IMR-90 (cell line): ENCODE results near the gene PPP1R15A. TPM values are rescaled to one million over a fixed set of nuclear protein-coding genes. Genes with fewer than 3 reads are reported as not detected.

ENCODE experiments used
- ATAC-seq: fragments of 200-7000 bp; cut with Tn5 transposase; 2 replicates; pipeline ENCODE4 v1.9.1; 2020; ENCODE audit warnings: low read depth, mild to moderate bottlenecking, moderate library complexity
- BruUV-seq: library from RNA; stranded (reverse); fragments of 400-500 nt; replicated peaks from 2 replicates; lab custom pipeline; 2021; lab: Mats Ljungman, UMichigan
- CTCF ChIA-PET: fragments of 300-600 bp; formaldehyde crosslinking; extraction: SDS; loops from one replicate; lab custom pipeline; 2021; ENCODE audit warnings: antibody characterized with exemption; lab: Yijun Ruan, JAX
- POLR2A ChIA-PET: fragments of 300-600 bp; sonication (Branson Sonifier 250); formaldehyde crosslinking; loops from one replicate; lab custom pipeline; 2022; ENCODE audit warnings: antibody characterized with exemption; ENCODE audit not compliant: unreplicated experiment; lab: Charles Lee
- DNase-seq: peaks from one replicate; pipeline ENCODE4 v3.0.0; 2013
- H2AFZ ChIP-seq: replicated peaks from 2 replicates; pipeline ENCODE3; 2013; ENCODE audit warnings: low read length, mild to moderate bottlenecking; ENCODE audit not compliant: poor library complexity
- H2AK5ac ChIP-seq: 2 replicates; pipeline ENCODE4 v1.6.1; 2013; ENCODE audit warnings: low read depth, low read length, inconsistent platforms
- H2AK9ac ChIP-seq: replicated peaks from 2 replicates; pipeline ENCODE3; 2013; ENCODE audit warnings: mild to moderate bottlenecking, low read depth, low read length, moderate library complexity; ENCODE audit not compliant: poor library complexity
- H2BK120ac ChIP-seq: 2 replicates; pipeline ENCODE4 v1.6.1; 2013; ENCODE audit warnings: low read depth, low read length, inconsistent platforms
- H2BK15ac ChIP-seq: 3 replicates; pipeline ENCODE4 v1.6.1; 2013; ENCODE audit warnings: low read depth, low read length, inconsistent platforms
- H2BK20ac ChIP-seq: 2 replicates; pipeline ENCODE4 v1.6.1; 2013; ENCODE audit warnings: low read depth, mild to moderate bottlenecking, inconsistent platforms, low read length, moderate library complexity
- H2BK5ac ChIP-seq: 2 replicates; pipeline ENCODE4 v1.6.1; 2013; ENCODE audit warnings: mild to moderate bottlenecking, low read depth, low read length, inconsistent platforms; ENCODE audit not compliant: poor library complexity, severe bottlenecking
- H3K14ac ChIP-seq: replicated peaks from 2 replicates; pipeline ENCODE4 v1.6.1; 2013; ENCODE audit warnings: low read depth, low read length, inconsistent platforms
- H3K18ac ChIP-seq: 2 replicates; pipeline ENCODE4 v1.6.1; 2013; ENCODE audit warnings: low read depth, low read length, control low read depth
- H3K23ac ChIP-seq: 2 replicates; pipeline ENCODE4 v1.6.1; 2013; ENCODE audit warnings: low read depth, low read length, inconsistent platforms
- H3K27ac ChIP-seq: 2 replicates; pipeline ENCODE4 v1.5.1; 2013; ENCODE audit warnings: mild to moderate bottlenecking, control low read depth, low read length; ENCODE audit not compliant: insufficient read depth
- H3K27me3 ChIP-seq: 2 replicates; pipeline ENCODE4 v1.6.1; 2013; ENCODE audit warnings: low read length; ENCODE audit not compliant: control insufficient read depth, insufficient read depth
- H3K36me3 ChIP-seq: 2 replicates; pipeline ENCODE4 v1.6.1; 2013; ENCODE audit warnings: low read length, mixed read lengths; ENCODE audit not compliant: control insufficient read depth, insufficient read depth
- H3K4ac ChIP-seq: 2 replicates; pipeline ENCODE4 v1.6.1; 2013; ENCODE audit warnings: low read depth, low read length, inconsistent platforms
- H3K4me1 ChIP-seq: 2 replicates; pipeline ENCODE4 v1.6.1; 2013; ENCODE audit warnings: low read length, mixed read lengths; ENCODE audit not compliant: control insufficient read depth, insufficient read depth
- H3K4me2 ChIP-seq: 2 replicates; pipeline ENCODE4 v1.6.1; 2013; ENCODE audit warnings: low read depth, mild to moderate bottlenecking, control low read depth, low read length, moderate library complexity
- H3K4me3 ChIP-seq: 2 replicates; pipeline ENCODE4 v1.5.1; 2013; ENCODE audit warnings: low read depth, mild to moderate bottlenecking, control low read depth, low read length, moderate library complexity; ENCODE audit not compliant: insufficient read depth
- H3K56ac ChIP-seq: 2 replicates; pipeline ENCODE4 v1.6.1; 2013; ENCODE audit warnings: low read length, inconsistent platforms; ENCODE audit not compliant: insufficient read depth; ENCODE audit errors: extremely low read depth
- H3K79me1 ChIP-seq, 2 experiments: 2 replicates each; pipeline ENCODE4 v1.6.1; 2013; ENCODE audit warnings: low read length in 2 of 2, inconsistent platforms in 1 of 2, low read depth in 1 of 2
- H3K9ac ChIP-seq: 2 replicates; pipeline ENCODE4 v1.6.1; 2013; ENCODE audit warnings: low read depth, low read length, control low read depth
- H3K9me1 ChIP-seq: 2 replicates; pipeline ENCODE4 v1.6.1; 2013; ENCODE audit warnings: low read length, inconsistent platforms; ENCODE audit not compliant: insufficient read depth
- H3K9me3 ChIP-seq: 2 replicates; pipeline ENCODE4 v1.6.1; 2013; ENCODE audit warnings: low read length; ENCODE audit not compliant: control insufficient read depth, insufficient read depth
- H4K20me1 ChIP-seq: 2 replicates; pipeline ENCODE4 v1.6.1; 2013; ENCODE audit warnings: low read length, inconsistent platforms; ENCODE audit not compliant: insufficient read depth
- H4K5ac ChIP-seq: 2 replicates; pipeline ENCODE4 v1.6.1; 2013; ENCODE audit warnings: mild to moderate bottlenecking, low read depth, low read length, control low read depth
- H4K8ac ChIP-seq, 2 experiments: 2 replicates each; pipeline ENCODE4 v1.6.1; 2013; ENCODE audit warnings: low read depth in 2 of 2, low read length in 2 of 2, control low read depth in 1 of 2, inconsistent platforms in 1 of 2
- H4K91ac ChIP-seq: 2 replicates; pipeline ENCODE4 v1.6.1; 2013; ENCODE audit warnings: low read depth, low read length, inconsistent platforms; ENCODE audit not compliant: insufficient read depth
- BHLHE40 ChIP-seq: fragments of 150-350 bp; IDR thresholded peaks from 2 replicates; pipeline ENCODE4 v1.6.1; 2016; ENCODE audit warnings: mild to moderate bottlenecking, low read depth, low read length
- CEBPB ChIP-seq: IDR thresholded peaks from 2 replicates; pipeline ENCODE4 v1.6.1; 2012; ENCODE audit warnings: low read depth, low read length, improper control_type of control experiment
- CHD1 ChIP-seq: IDR thresholded peaks from 2 replicates; pipeline ENCODE4 v1.6.1; 2012; ENCODE audit warnings: low read depth, low read length, improper control_type of control experiment
- ELK1 ChIP-seq: fragments of 150-350 bp; IDR thresholded peaks from 2 replicates; pipeline ENCODE4 v1.6.1; 2016; ENCODE audit warnings: low read depth, mild to moderate bottlenecking, low read length, moderate library complexity, borderline replicate concordance
- FOS ChIP-seq: fragments of 150-350 bp; IDR thresholded peaks from 2 replicates; pipeline ENCODE4 v1.6.1; 2016; ENCODE audit warnings: low read depth, low read length
- MAFK ChIP-seq: IDR thresholded peaks from 2 replicates; pipeline ENCODE4 v1.6.1; 2012; ENCODE audit warnings: low read depth, low read length, improper control_type of control experiment
- MXI1 ChIP-seq: IDR thresholded peaks from 2 replicates; pipeline ENCODE4 v1.6.1; 2012; ENCODE audit warnings: low read depth, mild to moderate bottlenecking, low read length, moderate library complexity, borderline replicate concordance
- NFE2L2 ChIP-seq: fragments of 150-350 bp; IDR thresholded peaks from 2 replicates; pipeline ENCODE4 v1.6.1; 2016; ENCODE audit warnings: low read depth, mild to moderate bottlenecking, low read length
- POLR2A ChIP-seq: IDR thresholded peaks from 2 replicates; pipeline ENCODE4 v1.6.1; 2012; ENCODE audit warnings: mild to moderate bottlenecking, low read depth, low read length
- RAD21 ChIP-seq: IDR thresholded peaks from 2 replicates; pipeline ENCODE4 v1.6.1; 2012; ENCODE audit warnings: low read length, improper control_type of control experiment
- RCOR1 ChIP-seq: IDR thresholded peaks from 2 replicates; pipeline ENCODE4 v1.6.1; 2012; ENCODE audit warnings: mild to moderate bottlenecking, low read length, improper control_type of control experiment; ENCODE audit not compliant: insufficient replicate concordance
- RFX5 ChIP-seq: IDR thresholded peaks from 2 replicates; pipeline ENCODE4 v1.8.0; 2012; ENCODE audit warnings: low read depth, mild to moderate bottlenecking, low read length, moderate library complexity
- SMC3 ChIP-seq: fragments of 150-350 bp; IDR thresholded peaks from 2 replicates; pipeline ENCODE4 v1.6.1; 2016; ENCODE audit warnings: low read depth, mild to moderate bottlenecking, antibody characterized with exemption, low read length, moderate library complexity
- USF2 ChIP-seq: fragments of 150-350 bp; IDR thresholded peaks from 2 replicates; pipeline ENCODE4 v1.6.1; 2017; ENCODE audit warnings: mild to moderate bottlenecking, antibody characterized with exemption, low read length, low read depth
- WGBS, 2 experiments: methylation state at CpG; one replicate each; pipeline versions ENCODE4 v1.1.5 to v1.1.7; 2013; ENCODE audit warnings: missing lambda C conversion rate in 2 of 2; ENCODE audit not compliant: insufficient read length in 1 of 2; ENCODE audit errors: extremely low coverage in 2 of 2; 5-methylcytosine and 5-hydroxymethylcytosine counted together
- dilution Hi-C: fragments of 300-500 bp; cut with HindIII; formaldehyde crosslinking; loops from one replicate; pipeline ENCODE4 v1.14.3; 2018; ENCODE audit warnings: low sequenced_read_pairs; ENCODE audit not compliant: unreplicated experiment
- in situ Hi-C: fragments of 300-500 bp; cut with MboI; formaldehyde crosslinking; loops from 3 replicates; pipeline ENCODE4 v1.14.3; 2019; ENCODE audit warnings: low sequenced_read_pairs, inconsistent platforms, mixed read lengths
- intact Hi-C: fragments of 100-400 bp; cut with micrococcal nuclease; formaldehyde crosslinking; loops from 2 replicates; pipeline ENCODE4 v1.10.0; 2022
- polyA plus RNA-seq, 3 experiments: library from polyadenylated mRNA; depleted of rRNA; stranded (reverse); fragments of >200 nt; gene quantifications; 2 replicates each; pipeline ENCODE4 v1.2.3, GENCODE V29; 2012; ENCODE audit warnings: low replicate concordance in 1 of 3
- total RNA-seq: library from RNA; depleted of rRNA; stranded (reverse); fragments of >200 nt; gene quantifications from 2 replicates; pipeline ENCODE4 v1.2.3, GENCODE V29; 2012
- TF ChIP-seq, protein P1 (sequence below): conservative IDR thresholded peaks from 2 replicates; pipeline ENCODE4 v1.5.1; 2012; ENCODE audit warnings: mild to moderate bottlenecking, low read depth, low read length, improper control_type of control experiment

PPP1R15A gene
- total and polyA plus RNA-seq, 2 of the 4 experiments (the other 2 are of a cell fraction): 26.7 to 87.7 TPM

GRCh38 chr19:48915757-48916156 is 43.5 kb downstream of the PPP1R15A start:
- Histone ChIP-seq H3K79me1 (0 out of 4 replicates have a peak, but pooled peaks cover 0 to 14% of the 10 kb centered on the region in 2 experiments), H2BK5ac (no peak overlapping the region), H3K27ac (no peak overlapping the region), H2AFZ (no peak overlapping the region), H3K18ac (no peak overlapping the region), H3K4ac (no peak overlapping the region), H2BK15ac (no peak overlapping the region), H4K91ac (no peak overlapping the region), H2BK20ac (no peak overlapping the region), H3K4me3 (no peak overlapping the region), H2BK120ac (no peak overlapping the region), H4K8ac (no peak overlapping the region), H3K27me3 (no peaks in the 10 kb centered on the region), H2AK5ac (no peak overlapping the region), H4K5ac (no peak overlapping the region), H2AK9ac (no peak overlapping the region), H3K4me1 (no peaks in the 10 kb centered on the region), H3K9me3 (no peaks in the 10 kb centered on the region), H3K56ac (no peak overlapping the region), H3K14ac (no peak overlapping the region), H3K23ac (no peak overlapping the region), H3K36me3 (peaks cover 55% of the 10 kb centered on the region), H3K9me1 (0 out of 2 replicates have a peak, but pooled peaks cover 3% of the 10 kb centered on the region), H3K4me2 (no peak overlapping the region), H3K9ac (no peak overlapping the region), H4K20me1 (no peaks in the 10 kb centered on the region; the same call in 1 of the 2 replicates)
- TF ChIP-seq POLR2A: no peak
- TF ChIP-seq RAD21: no peak
- TF ChIP-seq ELK1: no peak
- TF ChIP-seq NFE2L2: no peak
- TF ChIP-seq BHLHE40: no peak
- no peak for TF ChIP-seq MXI1
- TF ChIP-seq CEBPB: no peak
- TF ChIP-seq SMC3: no peak
- no peak for TF ChIP-seq RFX5
- no peak for TF ChIP-seq CHD1
- TF ChIP-seq RCOR1: no peak
- no peak for TF ChIP-seq FOS
- TF ChIP-seq, protein P1, sequence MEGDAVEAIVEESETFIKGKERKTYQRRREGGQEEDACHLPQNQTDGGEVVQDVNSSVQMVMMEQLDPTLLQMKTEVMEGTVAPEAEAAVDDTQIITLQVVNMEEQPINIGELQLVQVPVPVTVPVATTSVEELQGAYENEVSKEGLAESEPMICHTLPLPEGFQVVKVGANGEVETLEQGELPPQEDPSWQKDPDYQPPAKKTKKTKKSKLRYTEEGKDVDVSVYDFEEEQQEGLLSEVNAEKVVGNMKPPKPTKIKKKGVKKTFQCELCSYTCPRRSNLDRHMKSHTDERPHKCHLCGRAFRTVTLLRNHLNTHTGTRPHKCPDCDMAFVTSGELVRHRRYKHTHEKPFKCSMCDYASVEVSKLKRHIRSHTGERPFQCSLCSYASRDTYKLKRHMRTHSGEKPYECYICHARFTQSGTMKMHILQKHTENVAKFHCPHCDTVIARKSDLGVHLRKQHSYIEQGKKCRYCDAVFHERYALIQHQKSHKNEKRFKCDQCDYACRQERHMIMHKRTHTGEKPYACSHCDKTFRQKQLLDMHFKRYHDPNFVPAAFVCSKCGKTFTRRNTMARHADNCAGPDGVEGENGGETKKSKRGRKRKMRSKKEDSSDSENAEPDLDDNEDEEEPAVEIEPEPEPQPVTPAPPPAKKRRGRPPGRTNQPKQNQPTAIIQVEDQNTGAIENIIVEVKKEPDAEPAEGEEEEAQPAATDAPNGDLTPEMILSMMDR: no peak
- no peak for TF ChIP-seq MAFK
- TF ChIP-seq USF2: no peak
- in situ Hi-C loops: no loop called here
- 40% methylated on average over 1 of the region's 8 CpGs; no CpG with 5 or more reads in 1 of the 2 experiments for WGBS, 2 experiments
- ATAC-seq: no peak
- DNase-seq: no peak
- CTCF ChIA-PET: no interaction called here
- BruUV-seq: no TSS peak
- intact Hi-C loops: no loop called here
- POLR2A ChIA-PET: interaction anchor here (0.6 kb wide), 1 partner anchor 9 kb away, joined by 3 read pairs; no protein-coding TSS in a partner anchor
- dilution Hi-C loops: no loop called here
